ENCODE measurements around the gene AGPAT1. TPM values are rescaled to one million over a fixed set of nuclear protein-coding genes. Genes with fewer than 3 reads are reported as not detected.

Gene AGPAT1
- total and polyA plus RNA-seq, 2 experiments from 2014 or later = 39.8 to 82.1 TPM

GRCh38 chr6:32216998-32217397, 41.1 kb upstream of the AGPAT1 start (continued):
- TF ChIP-seq ZNF462 (CRISPR knock-in tag; IDR thresholded peaks at IDR 0.05) (no peak), NANOG (IDR thresholded peaks at IDR 0.05; ENCODE audit: borderline replicate concordance) (no peak), STAT1 (IDR thresholded peaks at IDR 0.05; ENCODE audit: unreplicated experiment) (no peak)

GRCh38 chr6:32216285-32216684, 40.4 kb upstream of the AGPAT1 start:
- no peak overlapping the region for H2AFZ ChIP-seq
- no peaks in the 10 kb centered on the region for H3K36me3 ChIP-seq (ENCODE audit: insufficient read depth)
- no peaks in the 10 kb centered on the region; the same call in 2 of the 3 replicates for H3K9me3 Mint-ChIP-seq
- peaks cover 6% of the 10 kb centered on the region for H3K27me3 Mint-ChIP-seq (ENCODE audit: insufficient read depth, low read depth, poor library complexity)
- no peaks in the 10 kb centered on the region for H3K79me2 ChIP-seq (replicated peaks; ENCODE audit: insufficient read depth)
- H3K4me2 ChIP-seq = no peak overlapping the region
- no peaks in the 10 kb centered on the region for H3K36me3 Mint-ChIP-seq (ENCODE audit: low read depth)
- H3K4me1 ChIP-seq (ENCODE audit: insufficient read depth) = no peaks in the 10 kb centered on the region
- DNase-seq (ENCODE audit: low spot score) (no peak), ATAC-seq (no peak)
- H4K20me1 ChIP-seq (replicated peaks; ENCODE audit: insufficient read depth) = no peaks in the 10 kb centered on the region
- no peak overlapping the region for H3K4me3 Mint-ChIP-seq
- H3K4me3 ChIP-seq = no peak overlapping the region
- H3K4me1 Mint-ChIP-seq = no peaks in the 10 kb centered on the region
- H3K9me2 ChIP-seq (ENCODE audit: insufficient read depth) = 0 out of 2 replicates have a peak, but pooled peaks cover 3% of the 10 kb centered on the region
- H3F3A ChIP-seq (replicated peaks; ENCODE audit: low read depth) = no peaks in the 10 kb centered on the region
- no peak overlapping the region for H3K27ac ChIP-seq (ENCODE audit: low read depth)
- no peak overlapping the region for H3K27ac Mint-ChIP-seq
- no peaks in the 10 kb centered on the region for H3K27me3 ChIP-seq (ENCODE audit: insufficient read depth)
- TF ChIP-seq EZH2 (IDR thresholded peaks at IDR 0.05; ENCODE audit: low read depth, unreplicated experiment) (no peak), CREB1 (CRISPR knock-in tag; IDR thresholded peaks at IDR 0.05; ENCODE audit: low read depth) (no peak), ZNF114 (CRISPR knock-in tag; IDR thresholded peaks at IDR 0.05) (no peak), EZH2phosphoT487 (IDR thresholded peaks at IDR 0.05; ENCODE audit: unreplicated experiment) (no peak), JUNB (IDR thresholded peaks at IDR 0.05; ENCODE audit: unreplicated experiment) (no peak)
- TF ChIP-seq, protein P1, sequence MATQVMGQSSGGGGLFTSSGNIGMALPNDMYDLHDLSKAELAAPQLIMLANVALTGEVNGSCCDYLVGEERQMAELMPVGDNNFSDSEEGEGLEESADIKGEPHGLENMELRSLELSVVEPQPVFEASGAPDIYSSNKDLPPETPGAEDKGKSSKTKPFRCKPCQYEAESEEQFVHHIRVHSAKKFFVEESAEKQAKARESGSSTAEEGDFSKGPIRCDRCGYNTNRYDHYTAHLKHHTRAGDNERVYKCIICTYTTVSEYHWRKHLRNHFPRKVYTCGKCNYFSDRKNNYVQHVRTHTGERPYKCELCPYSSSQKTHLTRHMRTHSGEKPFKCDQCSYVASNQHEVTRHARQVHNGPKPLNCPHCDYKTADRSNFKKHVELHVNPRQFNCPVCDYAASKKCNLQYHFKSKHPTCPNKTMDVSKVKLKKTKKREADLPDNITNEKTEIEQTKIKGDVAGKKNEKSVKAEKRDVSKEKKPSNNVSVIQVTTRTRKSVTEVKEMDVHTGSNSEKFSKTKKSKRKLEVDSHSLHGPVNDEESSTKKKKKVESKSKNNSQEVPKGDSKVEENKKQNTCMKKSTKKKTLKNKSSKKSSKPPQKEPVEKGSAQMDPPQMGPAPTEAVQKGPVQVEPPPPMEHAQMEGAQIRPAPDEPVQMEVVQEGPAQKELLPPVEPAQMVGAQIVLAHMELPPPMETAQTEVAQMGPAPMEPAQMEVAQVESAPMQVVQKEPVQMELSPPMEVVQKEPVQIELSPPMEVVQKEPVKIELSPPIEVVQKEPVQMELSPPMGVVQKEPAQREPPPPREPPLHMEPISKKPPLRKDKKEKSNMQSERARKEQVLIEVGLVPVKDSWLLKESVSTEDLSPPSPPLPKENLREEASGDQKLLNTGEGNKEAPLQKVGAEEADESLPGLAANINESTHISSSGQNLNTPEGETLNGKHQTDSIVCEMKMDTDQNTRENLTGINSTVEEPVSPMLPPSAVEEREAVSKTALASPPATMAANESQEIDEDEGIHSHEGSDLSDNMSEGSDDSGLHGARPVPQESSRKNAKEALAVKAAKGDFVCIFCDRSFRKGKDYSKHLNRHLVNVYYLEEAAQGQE (IDR thresholded peaks at IDR 0.05; ENCODE audit: unreplicated experiment) = no peak

Data from GM23338 (cell line).